GM19193 (cell line): ENCODE results near the gene NOS1AP.

Experiments used
- POLR2A ChIP-seq: IDR thresholded peaks from 4 replicates; pipeline ENCODE4 v1.6.1; 2011; ENCODE audit not compliant: insufficient read depth, insufficient read length; ENCODE audit errors: extremely low read depth

Gene NOS1AP

DNA sequence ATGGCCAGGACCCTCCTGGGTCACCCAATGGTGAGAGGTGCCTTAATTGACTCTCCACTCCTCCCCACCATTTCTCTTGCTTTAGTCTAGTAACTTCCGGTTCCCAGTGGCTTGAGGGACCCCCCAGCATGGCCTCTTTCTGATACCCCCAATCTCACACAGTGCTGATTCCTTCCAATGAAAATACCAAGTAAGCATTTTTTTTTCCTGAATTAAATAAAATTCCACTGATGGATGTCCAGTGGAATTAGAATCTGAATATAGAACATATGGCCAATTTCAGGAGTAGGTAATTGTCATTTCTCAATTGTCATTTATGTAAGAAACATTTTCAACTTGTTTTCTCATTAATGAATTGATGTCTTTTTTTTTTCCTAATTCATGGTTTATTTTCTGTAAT lies 9.5 kb downstream of the NOS1AP start:
- no peak for TF ChIP-seq POLR2A

DNA sequence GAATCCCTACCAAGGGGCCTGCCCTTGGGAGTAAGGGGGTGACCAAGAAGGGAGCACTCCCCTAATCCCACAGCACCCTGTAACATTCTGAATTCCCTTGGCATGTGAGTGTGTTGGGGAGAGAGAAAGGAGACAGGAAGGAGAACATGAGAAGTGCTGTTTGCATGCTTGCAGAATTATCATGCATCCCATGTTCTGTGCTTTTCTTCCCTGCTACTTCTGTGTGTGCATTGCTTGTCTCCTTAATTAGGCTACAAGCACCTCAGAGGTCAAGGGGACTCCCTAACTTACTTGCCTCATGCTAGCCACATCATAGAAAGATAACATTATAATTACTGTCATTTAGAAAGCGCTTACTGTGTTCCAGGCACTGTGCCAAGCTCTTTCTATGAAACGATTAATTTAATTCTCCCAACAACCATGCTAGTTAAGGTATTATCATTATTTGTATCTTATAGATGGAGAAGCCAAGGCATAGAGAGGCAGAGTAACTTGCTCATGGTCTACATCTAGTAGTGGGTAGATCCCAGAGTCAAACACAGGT lies 11.1 kb downstream of the NOS1AP start:
- no peak for TF ChIP-seq POLR2A

DNA sequence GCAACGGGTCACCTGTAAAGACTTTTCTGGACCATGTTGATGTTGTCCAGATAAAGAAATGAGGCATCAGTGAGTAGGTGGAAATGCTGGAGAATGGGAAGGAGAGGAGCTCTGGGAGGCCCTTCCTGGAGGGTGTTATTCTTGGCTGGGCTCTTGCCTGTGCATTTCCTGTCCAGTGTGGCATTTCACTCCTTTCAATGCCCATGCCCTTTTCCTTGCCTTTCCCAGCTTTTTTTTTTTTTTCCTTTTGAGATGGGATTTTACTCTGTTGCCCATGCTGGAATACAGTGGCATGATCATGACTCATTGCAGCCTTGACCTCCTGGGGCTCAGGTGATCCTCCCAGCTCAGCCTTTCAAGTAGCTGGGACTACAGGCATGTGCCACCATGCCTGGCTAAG lies 11.8 kb downstream of the NOS1AP start:
- TF ChIP-seq POLR2A, result no peak

DNA sequence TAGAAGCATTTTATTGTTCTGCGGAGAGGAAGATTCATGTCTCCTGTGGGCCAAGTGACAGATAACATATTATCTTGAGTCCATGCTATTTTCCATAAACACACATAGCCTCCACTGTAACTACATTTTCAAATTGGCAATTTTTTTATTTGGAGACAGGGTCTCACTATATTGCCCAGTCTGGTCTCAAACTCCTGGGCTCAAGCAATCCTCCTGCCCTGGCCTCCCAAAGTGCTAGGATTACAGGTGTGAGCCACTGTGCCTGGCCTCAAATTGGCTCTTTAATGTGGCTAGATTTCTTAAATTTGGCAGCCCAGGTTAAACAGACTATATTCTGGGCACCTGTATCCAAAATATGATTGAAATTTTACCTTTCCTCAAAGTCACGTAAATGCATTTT lies 13.8 kb downstream of the NOS1AP start:
- TF ChIP-seq POLR2A, result no peak

DNA sequence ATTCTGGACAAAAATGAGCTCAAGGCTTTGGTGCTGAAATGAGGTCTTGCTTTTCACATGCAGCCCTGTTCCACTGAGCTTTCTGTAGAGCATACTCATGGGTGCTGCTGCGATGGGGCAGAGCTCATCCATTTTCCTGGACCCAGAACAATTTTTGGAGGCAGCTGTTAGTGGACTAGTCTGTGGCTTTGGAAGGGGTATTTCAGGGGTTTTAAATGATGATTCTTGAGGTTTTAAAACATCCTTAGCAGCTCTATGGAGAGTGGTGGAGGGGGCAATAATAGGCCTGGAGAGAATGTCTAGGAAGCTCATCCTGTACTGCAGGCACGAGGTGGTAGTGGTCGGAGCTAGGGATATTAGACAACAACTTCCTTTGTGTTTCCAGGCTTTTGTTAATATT lies 16.5 kb downstream of the NOS1AP start:
- no peak for TF ChIP-seq POLR2A

DNA sequence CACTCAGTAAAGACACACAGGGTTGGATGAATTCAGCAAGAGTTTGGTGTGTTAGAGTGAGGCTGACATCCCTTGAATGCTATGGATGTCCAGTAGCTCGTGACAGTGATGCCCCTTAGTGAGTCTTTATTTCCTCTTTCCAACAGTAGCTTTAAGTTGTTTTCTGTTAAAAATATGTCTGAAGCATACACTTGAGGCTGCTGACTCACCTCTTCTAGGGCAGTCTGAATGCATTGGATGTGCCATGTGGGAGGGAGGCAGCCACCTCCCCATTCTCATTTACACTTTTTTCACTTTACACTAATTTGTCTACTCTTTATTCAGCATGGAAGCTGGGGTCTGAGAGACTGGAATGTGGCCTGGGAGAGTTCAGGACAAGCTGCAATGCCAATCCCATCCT lies 17.6 kb downstream of the NOS1AP start:
- no peak for TF ChIP-seq POLR2A

DNA sequence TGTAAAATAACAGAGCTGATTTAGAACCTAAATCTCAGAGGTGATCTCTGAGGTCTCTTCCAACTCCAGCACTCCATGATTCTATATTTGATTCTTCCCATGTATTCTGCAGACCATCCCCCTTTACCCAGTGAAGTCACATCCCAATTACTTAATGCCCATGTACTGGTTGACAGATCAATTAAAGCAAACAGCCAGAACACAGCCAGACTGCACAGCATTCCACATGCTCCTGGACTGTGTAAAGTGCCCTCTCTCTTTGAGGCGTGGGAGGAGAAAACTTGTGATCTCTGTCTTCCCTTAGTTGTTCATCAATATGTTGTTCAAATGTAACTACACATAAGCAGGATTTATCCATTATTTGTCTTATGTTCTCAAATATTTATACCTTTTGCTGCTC lies 18.1 kb downstream of the NOS1AP start:
- TF ChIP-seq POLR2A, result no peak

DNA sequence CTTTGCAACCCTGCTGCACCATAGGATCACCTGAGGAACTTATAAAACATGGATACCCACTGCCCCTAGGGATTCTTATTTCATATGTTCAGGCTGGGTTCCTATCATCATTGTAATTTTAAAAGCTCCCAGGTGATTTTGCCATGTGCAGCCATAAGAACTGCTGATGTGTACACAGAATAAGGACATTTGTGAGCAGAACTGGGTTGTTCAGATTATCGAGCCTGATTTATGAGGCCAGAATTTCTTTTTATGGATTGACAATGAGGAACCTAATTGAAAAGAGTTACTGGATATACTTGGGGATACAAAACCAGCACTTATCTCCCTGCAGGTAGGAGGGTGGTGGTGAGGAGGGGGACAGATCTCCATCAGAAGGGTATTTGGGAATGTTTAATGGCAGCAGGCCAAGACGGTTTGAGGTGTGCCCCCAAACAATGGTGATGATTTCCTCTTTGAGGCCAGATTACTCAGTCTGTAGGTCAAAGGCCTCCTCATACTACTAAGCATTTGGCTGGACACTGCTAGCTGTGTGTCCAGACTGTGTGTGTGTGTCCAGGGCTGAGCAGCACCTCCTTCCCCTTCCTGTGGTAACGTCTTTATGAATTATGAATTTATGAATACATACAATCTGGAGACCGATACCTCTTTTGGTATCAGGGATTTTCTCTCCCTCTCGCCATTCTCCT lies 18.9 kb downstream of the NOS1AP start:
- TF ChIP-seq POLR2A, result no peak

DNA sequence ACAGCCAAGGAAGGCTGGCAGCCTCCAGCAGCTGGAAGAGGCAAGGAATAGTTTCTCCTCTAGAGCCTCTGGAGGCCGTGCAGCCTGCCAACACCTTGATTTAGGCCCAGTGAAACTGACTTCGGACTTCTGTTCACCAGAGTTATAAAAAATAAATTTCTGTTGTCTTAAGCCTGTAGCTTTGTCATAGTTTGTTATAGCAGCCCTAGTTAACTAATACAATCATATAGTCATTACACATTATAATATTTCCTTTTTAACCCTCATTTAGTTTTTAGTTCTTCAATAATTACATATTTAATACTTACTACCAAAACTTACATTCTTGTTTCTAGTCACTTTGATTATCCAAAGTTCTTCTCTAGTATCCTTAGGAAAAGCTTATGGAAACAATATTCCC lies 20.3 kb downstream of the NOS1AP start:
- no peak for TF ChIP-seq POLR2A

DNA sequence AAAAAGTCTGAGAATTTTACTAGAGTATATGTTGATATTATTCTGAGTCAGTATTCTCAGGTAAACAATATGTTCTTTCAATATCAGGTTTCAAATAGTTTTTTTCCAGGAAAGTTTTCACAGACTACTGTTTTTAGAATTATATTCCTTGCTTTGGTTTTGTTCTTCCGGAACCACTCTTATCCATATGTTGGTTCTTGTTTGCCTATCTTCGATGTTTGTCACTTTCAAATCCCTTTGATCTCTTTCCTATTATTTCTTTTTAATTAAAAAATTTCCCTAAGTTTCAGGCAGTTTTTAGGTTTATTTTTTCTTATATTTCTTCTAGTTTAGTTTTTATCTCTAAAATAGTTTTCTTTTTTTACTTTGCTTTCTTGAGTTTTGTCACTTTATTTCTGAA lies 20.9 kb downstream of the NOS1AP start:
- TF ChIP-seq POLR2A, result no peak

DNA sequence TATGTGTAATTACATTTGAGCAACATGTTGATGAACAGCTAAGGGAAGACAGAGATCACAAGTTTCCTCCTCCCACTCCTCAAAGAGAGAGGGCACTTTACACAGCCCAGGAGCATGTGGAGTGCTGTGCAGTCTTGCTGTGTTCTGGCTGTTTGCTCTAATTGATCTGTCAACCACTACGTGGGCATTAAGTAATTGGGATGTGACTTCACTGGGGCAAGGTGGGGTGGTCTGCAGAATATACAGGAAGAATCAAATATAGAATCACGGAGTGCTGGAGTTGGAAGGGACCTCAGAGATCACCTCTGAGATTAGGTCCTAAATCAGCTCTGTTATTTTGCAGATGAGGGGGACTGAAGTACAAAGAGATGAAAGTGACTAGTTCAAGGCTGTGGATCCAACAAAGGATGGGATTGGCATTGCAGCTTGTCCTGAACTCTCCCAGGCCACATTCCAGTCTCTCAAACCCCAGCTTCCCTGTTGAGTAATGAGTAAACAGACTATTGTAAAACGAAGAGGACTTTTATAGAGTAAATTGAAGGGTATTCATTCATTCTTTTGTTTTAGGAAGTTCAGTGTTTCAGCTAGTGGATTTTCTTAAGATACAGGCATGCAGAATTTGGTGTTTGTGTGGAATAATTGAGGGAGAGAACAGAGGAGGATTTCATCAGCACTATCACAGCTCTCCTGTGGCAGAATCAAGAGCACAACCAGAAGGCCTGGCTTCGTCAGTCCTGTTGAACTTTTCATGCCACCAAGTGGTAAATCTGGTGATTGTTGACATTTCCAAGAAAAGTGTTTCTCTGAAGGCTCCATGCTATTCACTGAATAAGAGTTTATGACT lies 22.4 kb downstream of the NOS1AP start:
- no peak for TF ChIP-seq POLR2A

DNA sequence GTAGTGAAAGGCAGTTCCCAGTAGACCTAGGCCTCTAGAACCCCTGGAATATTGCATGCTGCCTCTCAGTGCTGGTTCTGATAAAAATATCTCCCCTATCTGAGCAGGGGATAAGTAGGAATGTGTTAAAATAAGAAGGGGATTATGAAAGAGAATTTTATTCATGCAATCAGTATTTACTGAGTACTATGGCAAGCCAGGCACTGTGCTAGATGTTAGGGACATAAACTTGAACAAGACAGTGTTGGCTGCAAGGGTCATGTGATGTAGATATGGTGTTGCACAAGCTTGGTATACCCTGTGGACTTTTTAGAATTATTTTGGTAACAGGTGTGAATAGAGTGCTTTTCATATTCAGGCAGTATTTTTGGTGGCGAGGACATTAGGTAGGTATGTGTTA lies 23.6 kb downstream of the NOS1AP start:
- TF ChIP-seq POLR2A, result no peak

DNA sequence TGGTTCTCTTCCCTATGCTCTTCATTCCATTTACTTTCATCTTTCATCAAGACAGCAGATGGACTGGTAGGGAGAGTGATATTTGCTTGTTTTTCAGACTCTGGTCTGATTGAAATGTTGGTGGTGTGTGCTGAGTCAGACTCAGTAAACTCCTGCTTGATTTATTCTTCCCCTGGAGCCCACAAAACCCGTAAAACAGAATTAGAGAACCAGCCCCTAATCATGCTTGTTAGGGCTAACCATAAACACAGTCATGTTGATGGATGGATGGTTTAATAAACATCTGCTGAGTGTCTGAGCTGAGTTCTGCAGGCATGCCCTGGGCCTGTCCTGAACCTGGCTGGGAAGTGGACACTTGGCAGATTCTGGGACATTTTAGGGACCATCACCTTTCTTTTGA lies 24.8 kb downstream of the NOS1AP start:
- TF ChIP-seq POLR2A, result no peak

DNA sequence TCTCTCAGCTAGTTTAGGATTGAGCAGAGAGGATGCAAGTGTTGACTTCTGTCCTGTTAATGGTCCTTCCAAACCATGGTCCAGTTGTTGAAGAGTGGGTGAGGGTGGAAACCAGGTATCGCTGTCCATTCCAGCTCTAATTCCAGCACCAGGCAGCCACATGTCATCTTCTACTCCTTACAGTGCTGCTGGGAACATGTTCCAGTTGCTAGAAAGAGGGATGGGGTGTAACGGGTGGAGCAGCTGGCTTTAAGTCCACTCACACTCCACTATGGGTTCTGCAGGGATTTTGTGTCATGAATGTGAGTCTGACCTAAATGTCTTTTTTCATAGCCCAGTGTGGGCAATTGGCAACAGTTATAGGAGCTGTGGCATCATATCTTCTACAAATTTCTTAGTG lies 25.2 kb downstream of the NOS1AP start:
- no peak for TF ChIP-seq POLR2A

DNA sequence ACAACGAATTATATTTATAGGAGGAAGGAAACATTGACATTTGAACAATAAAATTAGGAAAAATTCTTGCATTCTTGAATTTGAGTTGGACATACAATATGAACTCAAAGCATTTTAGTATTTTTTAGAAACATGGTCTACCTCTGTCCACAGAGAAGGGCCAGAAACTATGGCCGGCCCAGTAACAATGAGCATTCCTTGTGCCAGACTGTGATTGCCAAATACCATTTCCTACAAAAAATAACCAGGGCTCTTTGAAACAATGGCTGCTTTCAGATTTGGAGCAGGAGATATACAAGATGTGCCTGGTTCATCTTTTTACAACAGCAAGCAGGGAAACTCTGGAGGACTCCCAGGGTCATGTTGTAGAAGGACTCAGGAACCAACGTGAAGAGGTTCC lies 38.4 kb downstream of the NOS1AP start:
- no peak for TF ChIP-seq POLR2A

DNA sequence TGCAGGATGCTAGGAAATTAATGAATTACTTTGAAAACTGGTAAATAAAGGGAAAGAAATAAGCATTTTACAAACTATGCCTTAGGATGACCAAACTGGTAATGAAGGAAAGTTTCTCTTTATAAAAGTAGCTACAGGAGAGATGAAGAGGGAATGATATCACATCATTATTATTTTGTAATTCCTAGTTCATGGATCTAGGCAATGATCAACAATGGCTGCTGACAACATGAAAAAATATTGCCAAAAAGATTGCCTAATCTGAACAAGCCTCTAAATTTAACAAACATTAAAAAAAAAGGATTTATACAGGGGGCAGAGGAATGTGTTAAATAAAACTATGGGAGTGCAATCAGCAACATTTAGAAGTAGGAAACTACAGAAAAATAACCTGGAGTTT lies 38.9 kb downstream of the NOS1AP start:
- TF ChIP-seq POLR2A, result no peak
